ENCODE data around the gene LPP.

LPP gene

DNA sequence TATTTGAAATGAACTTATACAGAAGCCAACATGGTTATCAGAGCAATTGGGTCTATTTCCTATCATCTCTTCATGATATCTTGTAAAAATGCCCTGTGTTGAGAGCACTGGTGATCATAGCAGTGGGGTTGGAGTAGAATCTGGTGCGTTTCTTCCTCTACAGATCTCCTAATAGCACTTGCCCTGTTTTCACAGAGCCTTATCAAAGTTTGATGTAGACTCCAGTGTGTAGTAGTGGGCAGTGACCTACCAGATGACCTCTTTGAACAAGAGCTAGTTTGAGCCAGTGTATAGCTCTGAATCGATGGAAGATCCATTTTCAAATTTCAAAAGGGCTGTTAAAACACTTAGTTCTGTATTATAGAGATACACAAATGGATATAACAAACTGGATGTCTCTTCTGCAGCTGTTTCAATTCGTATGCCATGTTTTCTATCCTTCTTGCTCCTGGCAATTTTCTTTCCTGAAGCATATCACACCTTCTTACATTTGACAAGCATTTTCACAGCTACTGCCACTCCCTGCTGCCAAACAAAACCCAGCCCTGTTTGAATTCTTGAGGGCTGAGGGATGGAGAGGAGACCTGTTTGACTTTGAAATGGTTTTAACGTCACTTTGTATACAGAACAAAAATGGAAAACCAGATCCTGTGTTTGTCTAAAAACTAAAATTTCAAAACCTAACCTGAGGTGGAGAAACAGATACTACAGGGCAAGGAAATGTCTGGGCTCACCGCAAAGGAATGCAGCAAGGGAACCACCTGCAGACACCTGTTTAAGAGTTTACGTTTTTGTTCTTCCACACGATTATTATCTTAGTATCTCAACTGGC, 663.4 kb downstream of the LPP start:
- DNase-seq, result no peak

DNA sequence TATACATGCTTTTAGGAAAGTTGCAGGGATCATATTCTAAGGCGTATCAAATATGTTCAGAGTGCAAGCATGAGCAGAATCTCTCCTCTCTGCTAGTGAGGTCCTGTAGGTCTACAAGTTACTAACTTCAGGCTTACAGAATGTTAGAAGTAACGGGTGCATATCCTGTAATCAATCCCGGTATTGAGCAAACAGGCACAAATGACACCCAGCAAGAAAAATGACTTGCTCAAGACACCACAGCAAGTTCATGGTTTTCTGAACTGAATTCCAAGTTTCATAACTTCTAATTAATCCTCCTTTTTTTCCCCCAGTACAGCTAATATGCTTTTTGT, 663.9 kb downstream of the LPP start:
- DNase-seq, result peak in 2 of 4 experiments; percentile 49 to 59

DNA sequence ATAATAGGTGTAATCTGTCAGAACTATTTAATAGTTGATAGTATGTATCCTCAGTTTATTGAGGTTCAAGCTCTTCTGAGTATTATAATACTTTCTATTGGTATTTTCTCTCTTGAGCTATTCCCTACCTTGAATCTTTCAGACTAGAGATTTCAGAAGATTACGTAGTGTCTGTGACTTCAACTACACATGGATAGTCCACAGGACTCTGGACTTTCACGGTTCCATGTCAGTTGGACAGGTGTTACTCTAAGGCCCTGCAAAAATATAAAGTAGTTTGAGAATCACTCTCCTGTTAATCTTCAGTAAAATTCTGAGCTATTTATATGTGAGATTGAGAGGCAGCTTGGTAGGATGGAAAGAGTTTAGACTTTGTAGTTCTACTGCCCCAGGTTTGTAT, 664.3 kb downstream of the LPP start:
- DNase-seq, result no peak

DNA sequence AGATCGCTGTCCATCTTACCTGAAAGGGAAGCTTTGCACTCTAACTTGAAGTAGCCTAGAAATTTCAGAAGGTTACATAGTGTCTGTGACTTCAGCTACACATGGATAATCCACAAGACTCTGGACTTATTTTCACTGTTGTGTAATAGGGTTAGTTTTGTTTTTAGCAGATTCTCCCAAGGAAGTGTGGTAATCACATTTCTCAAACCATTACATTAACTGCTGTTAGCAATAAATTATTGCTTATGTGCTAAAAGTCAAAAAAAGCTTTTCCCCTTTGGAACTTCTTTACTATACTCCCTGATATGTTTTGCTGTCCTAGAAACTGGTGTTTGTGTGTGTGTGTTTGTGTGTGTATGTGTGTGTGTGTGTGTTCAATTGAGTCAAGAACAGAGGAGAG, 666.0 kb downstream of the LPP start:
- peak; percentile 41 to 94 (median 74) for DNase-seq

DNA sequence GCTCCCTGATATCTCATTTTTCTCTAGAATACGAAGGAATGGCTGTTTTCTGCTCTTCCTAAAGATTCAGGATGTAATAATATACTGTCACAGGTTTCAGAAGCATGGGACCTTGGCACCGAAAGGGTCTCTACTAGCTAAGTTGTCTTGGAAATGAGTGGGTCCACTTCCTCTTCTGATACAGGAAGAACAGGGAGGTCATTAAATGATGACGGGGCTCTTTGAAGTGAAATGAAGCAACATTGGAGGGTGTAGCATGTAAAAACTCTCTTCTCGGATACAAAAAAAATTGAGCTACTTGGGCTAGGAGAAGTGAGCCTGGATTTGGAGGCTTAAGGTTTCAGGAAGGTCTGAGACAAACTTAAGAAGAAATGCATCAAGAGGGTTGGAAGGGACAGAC, 668.0 kb downstream of the LPP start:
- DNase-seq, result peak; percentile 78 to 97 (median 88)

DNA sequence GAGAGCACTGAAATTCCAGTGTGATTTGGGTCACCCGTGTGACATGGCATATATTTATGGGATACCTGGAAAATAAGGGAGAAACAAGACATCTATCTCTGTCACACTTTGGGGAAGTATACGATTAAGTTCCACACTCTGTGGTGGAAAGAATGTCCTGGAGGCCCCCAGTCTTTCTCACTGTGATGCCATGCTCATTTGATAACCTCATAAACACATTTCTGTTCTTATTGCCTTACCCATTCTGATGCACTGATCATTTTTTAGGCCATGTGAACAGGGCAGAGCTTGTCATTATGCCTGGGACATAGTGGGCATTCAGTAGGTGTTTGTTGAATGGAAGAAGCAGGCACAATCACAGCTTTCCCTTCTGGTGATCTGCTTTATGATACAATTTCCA, 668.5 kb downstream of the LPP start:
- DNase-seq, result peak in 3 of 4 experiments; percentile 20 to 58 (median 47)

DNA sequence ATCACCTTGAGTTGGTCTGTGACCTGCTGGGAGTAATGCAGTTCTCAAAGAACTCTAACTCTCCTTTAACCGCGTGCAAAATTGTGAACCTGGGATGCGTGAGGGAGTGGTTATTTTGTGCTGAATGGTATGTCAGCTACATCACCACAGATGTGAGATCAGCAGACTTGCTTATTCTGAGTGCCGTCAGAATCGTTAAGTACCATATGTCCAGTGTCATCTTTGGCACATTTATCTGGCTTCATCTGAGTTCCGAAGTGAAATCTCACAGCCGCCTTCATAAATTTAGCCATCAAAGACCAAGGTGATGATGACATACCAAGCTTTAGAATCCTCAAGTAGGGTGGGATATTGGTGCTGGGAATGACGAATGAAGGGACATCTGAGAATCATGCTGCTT, 670.6 kb downstream of the LPP start:
- DNase-seq, result no peak

DNA sequence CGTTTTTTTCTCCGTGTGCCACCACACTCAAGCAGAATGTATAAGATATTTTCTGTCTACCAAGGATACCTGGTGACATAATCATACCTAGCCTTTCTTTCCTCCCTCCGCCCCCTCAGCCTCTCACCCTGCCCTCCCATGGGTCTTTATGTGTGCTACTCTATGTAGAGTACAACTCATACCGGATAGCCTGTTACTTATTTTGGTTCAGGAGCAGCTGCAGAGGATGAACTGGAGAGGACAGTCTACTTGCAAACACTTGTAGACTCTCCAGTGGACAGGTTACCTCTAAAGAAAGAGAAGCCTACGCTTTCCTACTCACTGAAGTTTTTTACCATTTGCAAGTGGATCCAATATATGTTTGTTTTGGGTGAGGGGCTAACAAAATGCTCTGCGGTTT, 671.9 kb downstream of the LPP start:
- no peak for DNase-seq

DNA sequence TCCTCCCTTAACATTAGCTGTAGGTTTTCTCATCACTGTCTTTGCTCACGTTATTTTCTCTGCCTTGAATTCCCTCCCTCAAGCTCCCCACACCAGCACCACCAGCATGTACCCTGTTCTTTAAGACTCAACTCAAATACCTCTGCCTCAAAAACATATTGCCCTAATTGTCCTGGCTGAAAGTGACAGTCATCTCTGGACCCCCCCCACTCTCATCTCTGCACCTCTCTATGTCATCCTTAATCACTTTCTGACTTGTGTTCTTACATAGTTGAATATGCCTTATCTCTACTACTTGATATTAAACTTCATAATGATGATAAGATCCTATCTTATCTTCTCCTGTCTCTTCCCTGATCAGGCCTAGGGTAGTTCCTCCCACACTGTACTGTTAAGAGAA, 672.6 kb downstream of the LPP start:
- DNase-seq, result no peak

DNA sequence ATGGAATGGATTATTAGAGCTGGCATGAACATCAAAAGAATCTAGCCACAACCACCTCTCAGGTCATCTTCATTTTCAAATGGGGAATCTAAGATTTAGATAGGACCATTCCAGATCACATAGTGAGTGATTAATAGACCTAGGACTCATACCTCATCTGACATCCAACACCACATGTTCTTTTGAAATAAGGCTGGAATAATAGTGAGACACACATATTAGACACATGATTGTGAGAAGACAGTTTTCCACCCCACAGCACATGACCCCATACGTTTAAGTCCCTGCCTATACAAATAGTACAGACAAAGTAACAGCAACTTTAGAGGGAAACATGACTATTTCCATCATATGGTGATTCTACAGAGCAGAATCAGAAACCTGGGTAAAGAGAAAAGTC, 673.1 kb downstream of the LPP start:
- peak; percentile 42 to 83 (median 66) for DNase-seq

DNA sequence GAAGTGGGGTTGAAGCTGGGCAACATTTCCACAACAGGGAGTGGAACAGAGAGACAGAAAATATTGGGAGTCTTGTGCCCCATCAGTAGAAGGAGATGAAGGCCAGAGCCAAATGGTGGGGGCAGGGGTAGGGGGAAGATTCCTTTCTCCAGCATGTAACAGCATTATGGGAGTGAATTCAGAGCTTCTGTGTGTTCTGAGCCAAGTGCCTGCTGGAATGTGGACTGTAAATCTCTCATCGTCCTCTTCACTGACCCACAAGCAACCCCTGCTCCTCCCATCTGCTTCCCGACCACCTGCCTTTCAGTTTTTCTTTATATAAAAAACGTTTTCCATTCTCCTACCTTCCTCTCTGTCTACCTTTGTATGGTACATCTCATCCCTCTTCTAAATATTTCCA, 673.6 kb downstream of the LPP start:
- DNase-seq, result no peak

DNA sequence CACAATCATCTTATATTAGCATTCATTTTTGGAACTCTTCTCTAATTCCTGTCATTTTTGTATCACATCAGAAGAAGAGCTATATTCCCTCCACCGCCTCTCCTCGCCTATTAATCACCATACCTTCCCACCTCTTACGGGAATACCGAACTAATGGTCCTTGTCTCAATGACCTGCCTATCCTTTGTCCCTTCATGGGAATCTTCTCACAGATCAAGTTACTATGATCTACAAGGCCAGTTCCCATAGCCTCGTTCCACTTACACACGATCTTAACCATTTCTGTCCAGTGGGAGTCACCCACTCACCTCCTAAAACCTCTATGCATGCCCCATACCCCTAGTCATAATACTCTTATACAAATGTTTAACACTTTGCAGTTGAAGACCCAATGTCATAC, 675.2 kb downstream of the LPP start:
- DNase-seq, result no peak

DNA sequence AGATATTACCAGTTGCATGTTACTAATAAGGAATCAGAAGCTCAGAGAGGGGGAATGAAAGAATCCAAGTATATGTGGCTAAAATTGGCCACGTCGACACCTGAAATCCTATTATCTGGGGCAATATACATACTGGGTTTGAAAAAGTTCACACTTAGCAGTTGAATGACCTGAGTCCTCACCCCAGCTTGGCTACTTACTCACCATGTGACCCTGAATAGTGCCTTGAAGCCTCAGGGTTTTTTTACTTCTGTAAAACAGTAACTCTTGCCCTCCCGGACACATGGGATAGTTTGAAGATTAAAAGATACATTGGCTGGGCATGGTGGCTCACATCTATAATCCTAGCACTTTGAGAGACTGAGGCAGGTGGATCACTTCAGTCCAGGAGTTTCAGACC, 675.6 kb downstream of the LPP start:
- peak; percentile 59 to 79 (median 69) for DNase-seq

DNA sequence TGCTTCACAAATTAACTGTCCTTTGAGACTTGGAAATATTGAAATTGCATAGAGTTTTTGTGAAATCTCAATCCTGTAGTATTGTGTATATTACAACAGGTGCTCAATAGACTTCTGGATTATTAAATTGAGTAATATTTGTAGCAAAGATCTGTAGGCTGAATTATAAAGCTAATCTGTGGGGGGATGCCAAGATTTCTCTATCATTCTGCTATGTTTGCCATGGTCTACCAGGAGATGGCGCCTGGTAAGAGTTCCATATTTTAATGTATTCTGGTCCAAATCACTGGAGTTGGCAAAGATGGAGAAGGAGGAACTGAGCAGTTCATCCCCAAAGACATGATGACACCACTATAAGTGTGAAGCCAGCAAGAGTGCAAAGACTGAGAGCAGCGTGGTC, 676.9 kb downstream of the LPP start:
- DNase-seq, result peak; percentile 70 to 87 (median 80)

DNA sequence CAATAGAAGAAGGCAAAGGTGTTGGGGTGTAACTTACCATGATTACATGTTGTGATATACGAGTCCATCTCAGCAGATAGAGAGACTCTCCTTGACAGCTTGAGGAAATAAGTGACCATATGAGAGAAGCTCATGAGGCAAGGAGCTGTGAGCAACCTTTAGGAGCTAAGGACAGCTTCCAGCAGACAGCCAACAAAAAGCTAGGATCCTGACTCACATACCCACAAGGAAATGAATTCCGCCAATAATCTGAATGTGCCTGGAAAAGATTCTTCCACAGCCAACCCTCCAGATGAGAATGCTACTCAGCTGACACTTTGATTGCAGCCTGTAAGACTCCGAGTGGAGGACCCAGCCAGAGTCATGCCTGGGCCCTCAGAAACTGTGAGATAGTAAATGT, 678.2 kb downstream of the LPP start:
- no peak for DNase-seq

DNA sequence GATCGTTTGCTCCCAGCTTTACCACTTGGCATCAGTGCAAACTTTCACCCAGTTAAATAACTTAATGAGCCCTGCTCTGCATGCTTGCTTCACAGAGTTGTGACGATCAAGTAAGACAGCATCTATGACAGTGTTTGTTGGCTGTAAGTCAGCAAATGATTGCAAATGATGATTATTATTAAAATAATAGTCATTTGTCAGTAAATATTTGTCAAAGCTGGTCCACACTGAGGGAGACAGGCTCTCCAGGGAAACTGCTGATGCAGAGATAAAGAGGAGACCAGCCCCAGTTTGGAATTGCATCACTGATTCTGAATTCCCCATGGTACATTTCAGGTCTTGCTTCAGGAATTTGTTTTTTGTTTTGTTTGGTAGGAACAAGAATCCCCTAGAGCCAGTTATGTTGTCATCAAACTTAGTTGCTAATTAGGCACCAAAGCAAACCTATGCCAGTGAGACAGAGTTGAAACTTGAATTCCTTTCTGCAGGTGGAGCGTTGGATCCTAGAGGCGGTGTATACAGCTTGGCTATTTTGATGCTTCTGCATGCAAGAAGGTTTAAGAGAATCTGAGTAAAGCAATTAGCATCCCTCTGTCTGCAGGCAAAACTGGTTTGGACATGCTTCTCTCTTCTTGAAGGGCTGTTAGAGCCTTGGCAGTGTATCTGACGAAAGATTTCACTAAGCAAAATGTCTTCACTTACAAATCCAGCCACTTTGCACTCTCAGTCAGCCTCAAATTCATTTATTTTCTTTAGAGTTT, 679.2 kb downstream of the LPP start:
- no peak for DNase-seq

DNA sequence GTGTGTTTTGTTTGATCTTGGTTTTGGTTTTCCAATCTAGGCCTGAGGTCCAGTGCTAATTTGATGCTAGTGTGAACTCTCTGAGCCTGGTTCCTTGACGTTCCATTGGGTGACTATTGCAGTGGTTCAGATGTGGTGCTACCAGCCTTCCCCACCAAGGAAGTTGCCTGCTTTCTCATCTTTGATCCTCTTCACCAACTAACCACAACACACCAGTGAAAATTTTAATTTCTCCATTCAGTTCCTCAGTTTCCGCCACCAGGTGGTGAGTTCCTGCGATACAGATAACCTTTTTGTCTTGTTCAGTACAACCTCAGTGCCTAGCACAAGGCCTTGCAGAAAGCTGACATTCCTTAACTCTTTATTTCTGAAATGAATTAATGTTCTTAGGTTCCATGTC, 680.4 kb downstream of the LPP start:
- DNase-seq, result no peak

DNA sequence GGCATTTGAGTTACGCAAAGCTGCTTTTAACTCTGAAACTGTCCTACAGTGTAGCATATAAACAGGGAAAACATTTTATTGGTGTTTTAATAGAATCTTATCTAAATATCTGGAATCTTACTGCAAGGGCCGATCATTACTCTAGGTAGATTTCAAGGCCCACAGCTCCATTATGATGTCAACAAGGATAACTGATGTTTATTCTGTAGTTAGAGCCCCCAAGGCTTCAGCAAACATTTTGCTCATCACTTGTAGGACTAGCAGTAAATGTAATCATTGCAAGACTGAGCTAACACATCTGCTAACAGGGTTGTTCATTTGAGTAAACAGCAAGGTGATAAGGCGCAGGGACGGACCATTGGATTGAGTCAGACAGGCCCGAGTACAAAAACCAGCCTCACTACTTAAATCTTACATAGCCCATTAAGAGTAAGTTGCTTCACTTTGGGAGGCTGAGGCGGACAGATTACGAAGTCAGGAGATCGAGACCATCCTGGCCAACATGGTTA, 685.3 kb downstream of the LPP start:
- DNase-seq, result no peak

DNA sequence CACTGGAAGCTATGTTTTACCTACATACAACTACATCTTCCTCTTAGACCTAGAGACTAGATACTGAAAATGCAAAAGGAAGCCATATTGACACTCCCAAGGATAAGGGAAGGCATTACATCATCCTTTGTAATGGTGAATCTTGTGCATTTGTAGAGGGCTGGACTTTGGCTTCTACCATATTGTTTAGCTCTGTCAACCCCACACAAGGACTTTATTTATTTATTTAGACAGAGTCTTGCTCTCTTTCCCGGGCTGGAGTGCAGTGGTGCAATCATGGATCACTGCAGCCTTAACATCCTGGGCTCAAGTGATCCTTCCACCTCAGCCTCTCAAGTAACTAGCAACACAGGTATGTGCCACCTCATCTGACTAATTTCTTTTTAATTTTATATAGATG, 686.3 kb downstream of the LPP start:
- DNase-seq, result no peak

DNA sequence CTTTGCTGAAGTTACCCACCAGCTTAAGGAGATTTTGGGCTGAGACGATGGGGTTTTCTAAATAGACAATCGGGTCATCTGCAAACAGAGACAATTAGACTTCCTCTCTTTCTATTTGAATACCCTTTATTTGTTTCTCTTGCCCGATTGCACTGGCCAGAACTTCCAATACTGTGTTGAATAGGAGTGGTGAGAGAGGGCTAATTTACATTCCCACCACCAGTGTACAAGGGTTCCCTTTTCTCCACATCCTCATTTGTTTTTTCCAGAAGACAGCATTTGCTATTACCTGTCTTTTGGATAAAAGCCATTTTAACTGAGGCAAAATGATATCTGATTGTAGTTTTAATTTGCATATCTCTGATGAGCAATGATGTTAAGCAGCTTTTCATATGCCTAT, 687.9 kb downstream of the LPP start:
- peak in 3 of 4 experiments; percentile 27 to 52 (median 45) for DNase-seq

DNA sequence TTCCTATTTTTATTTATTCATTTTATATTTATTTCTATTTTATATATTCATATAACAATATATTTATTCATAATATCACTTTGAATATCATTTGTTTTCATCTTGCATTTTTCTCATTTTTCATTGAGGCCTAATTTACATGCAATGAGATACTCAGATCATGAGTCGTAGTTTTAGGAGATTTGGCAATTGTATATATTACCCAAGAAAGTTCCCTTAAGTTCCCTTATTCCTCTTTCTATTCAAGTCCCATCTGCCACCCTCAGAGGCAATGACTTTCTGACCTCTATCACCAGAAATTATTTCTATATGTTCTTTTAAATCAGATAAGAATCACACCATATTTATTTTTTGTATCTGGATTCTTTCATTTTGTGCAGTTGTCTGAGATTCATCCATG, 688.7 kb downstream of the LPP start:
- DNase-seq, result peak; percentile 49 to 90 (median 74)

DNA sequence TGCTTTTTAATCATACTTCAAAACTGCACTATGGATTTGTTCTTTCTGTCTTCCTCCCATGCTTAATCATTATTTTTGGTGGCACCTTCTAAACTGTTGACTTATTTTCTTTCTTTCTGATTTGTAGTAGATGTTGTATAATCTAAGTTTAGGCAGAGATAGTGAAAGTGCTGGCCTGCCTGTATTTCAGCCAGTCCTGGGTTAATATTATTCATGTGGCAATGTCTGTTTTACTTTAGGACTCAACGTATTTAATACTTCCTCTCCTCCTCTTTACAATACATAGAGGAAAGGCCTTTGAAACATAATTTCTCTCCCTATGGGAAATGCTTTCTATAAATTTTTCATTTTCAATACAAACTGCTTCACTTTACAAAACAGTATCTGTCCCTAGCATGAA, 690.1 kb downstream of the LPP start:
- peak in 2 of 4 experiments; percentile 25 to 45 for DNase-seq

DNA sequence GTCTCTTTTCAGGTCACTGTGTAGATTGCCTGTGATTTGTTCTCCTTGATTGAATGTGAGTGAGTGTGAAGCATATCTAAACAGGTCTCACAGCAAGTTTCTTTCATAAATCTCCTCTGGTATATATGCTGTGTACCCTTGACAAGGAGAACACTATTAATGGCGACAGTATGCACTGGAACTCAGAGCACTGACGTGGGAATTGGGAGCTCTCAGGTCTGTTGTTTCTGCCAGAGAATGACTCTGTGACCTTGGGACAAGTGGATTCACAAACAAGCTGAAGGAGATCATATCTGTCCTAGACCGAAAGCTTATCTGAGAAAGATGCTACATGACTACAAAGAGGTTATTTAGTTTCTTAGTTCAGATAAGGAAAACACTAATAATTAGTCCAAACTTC, 691.6 kb downstream of the LPP start:
- no peak for DNase-seq

DNA sequence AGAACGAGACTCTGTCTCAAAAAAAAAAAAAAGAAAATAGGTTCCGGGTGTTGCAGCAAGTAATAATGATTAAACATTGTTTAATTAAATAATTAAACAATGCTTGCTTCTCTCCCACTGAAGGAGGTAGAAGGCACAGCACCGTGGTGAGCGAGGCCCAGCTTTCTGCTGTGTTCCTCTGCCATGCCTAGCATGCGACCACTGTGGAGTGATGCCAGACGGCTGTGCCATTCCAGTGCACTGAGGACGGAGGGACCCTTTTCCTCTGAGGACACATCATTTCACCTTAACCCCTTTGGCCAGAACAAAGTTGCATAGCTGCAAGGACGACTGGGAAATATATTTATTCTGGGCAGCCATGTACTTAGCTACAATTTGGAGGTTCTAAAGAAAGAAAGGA, 695.0 kb downstream of the LPP start:
- no peak for DNase-seq

All from suppressor macrophage (primary cell).